ENCODE measurements around the gene RELB.

RELB gene

GRCh38 chr19:44968670-44969069, 32.6 kb upstream of the RELB start:
- no peak for TF ChIP-seq POLR2AphosphoS5 (IDR thresholded peaks at IDR 0.05; ENCODE audit: low read depth, low read length)
- no peak for TF ChIP-seq TAF1 (IDR thresholded peaks at IDR 0.05; ENCODE audit: borderline replicate concordance, insufficient read depth, low read length)
- no peak for TF ChIP-seq REST (IDR thresholded peaks at IDR 0.05; ENCODE audit: insufficient read depth in 1 of 2, low read depth in 2 of 2, low read length in 2 of 2)
- no peak for TF ChIP-seq FOXP2 (optimal IDR thresholded peaks at IDR 0.05; ENCODE audit: borderline replicate concordance, extremely low read depth, extremely low read length, insufficient read depth)
- TF ChIP-seq SIN3A (IDR thresholded peaks at IDR 0.05; ENCODE audit: borderline replicate concordance, insufficient read depth, low read length), result no peak

GRCh38 chr19:44969437-44969836, 31.8 kb upstream of the RELB start:
- TF ChIP-seq POLR2AphosphoS5 (IDR thresholded peaks at IDR 0.05; ENCODE audit: low read depth, low read length), result no peak
- no peak for TF ChIP-seq REST (IDR thresholded peaks at IDR 0.05; ENCODE audit: insufficient read depth in 1 of 2, low read depth in 2 of 2, low read length in 2 of 2)
- TF ChIP-seq TAF1 (IDR thresholded peaks at IDR 0.05; ENCODE audit: borderline replicate concordance, insufficient read depth, low read length), result no peak
- no peak for TF ChIP-seq FOXP2 (optimal IDR thresholded peaks at IDR 0.05; ENCODE audit: borderline replicate concordance, extremely low read depth, extremely low read length, insufficient read depth)
- no peak for TF ChIP-seq SIN3A (IDR thresholded peaks at IDR 0.05; ENCODE audit: borderline replicate concordance, insufficient read depth, low read length)

GRCh38 chr19:44972802-44973201, 28.5 kb upstream of the RELB start:
- no peak for TF ChIP-seq TAF1 (IDR thresholded peaks at IDR 0.05; ENCODE audit: borderline replicate concordance, insufficient read depth, low read length)
- no peak for TF ChIP-seq FOXP2 (optimal IDR thresholded peaks at IDR 0.05; ENCODE audit: borderline replicate concordance, extremely low read depth, extremely low read length, insufficient read depth)
- TF ChIP-seq SIN3A (IDR thresholded peaks at IDR 0.05; ENCODE audit: borderline replicate concordance, insufficient read depth, low read length), result no peak
- TF ChIP-seq REST (IDR thresholded peaks at IDR 0.05; ENCODE audit: insufficient read depth in 1 of 2, low read depth in 2 of 2, low read length in 2 of 2), result no peak
- TF ChIP-seq POLR2AphosphoS5 (IDR thresholded peaks at IDR 0.05; ENCODE audit: low read depth, low read length), result no peak

GRCh38 chr19:44973982-44974735, 27.1 kb upstream of the RELB start:
- TF ChIP-seq POLR2AphosphoS5 (IDR thresholded peaks at IDR 0.05; ENCODE audit: low read depth, low read length) (no peak), REST (IDR thresholded peaks at IDR 0.05; ENCODE audit: insufficient read depth in 1 of 2, low read depth in 2 of 2, low read length in 2 of 2) (no peak), FOXP2 (optimal IDR thresholded peaks at IDR 0.05; ENCODE audit: borderline replicate concordance, extremely low read depth, extremely low read length, insufficient read depth) (no peak), TAF1 (IDR thresholded peaks at IDR 0.05; ENCODE audit: borderline replicate concordance, insufficient read depth, low read length) (no peak), SIN3A (IDR thresholded peaks at IDR 0.05; ENCODE audit: borderline replicate concordance, insufficient read depth, low read length) (no peak)

Data from PFSK-1 (cell line).